Bronchial epithelial cell (primary cell): Measurements from ENCODE around the gene EMC9. TPM values are rescaled to one million over a fixed set of nuclear protein-coding genes. Genes with fewer than 3 reads are reported as not detected.

ENCODE experiments used
- DNase-seq: peaks from one replicate; pipeline ENCODE4 v3.0.0-alpha.2; 2010; ENCODE audit warnings: low read depth
- FAIRE-seq: peaks from 2 replicates; lab custom pipeline; 2011; peaks lifted over from hg19 to GRCh38; lab: Jason Lieb, UNC
- H3K27me3 ChIP-seq: 2 replicates; pipeline ENCODE4 v1.5.1; 2011; ENCODE audit warnings: low read length; ENCODE audit not compliant: control insufficient read depth, insufficient read depth
- H3K36me3 ChIP-seq: 2 replicates; pipeline ENCODE4 v1.5.1; 2011; ENCODE audit warnings: low read length; ENCODE audit not compliant: control insufficient read depth, insufficient read depth
- H3K4me3 ChIP-seq: 2 replicates; pipeline ENCODE4 v1.5.1; 2011; ENCODE audit warnings: mild to moderate bottlenecking, low read depth, low read length, control low read depth
- total RNA-seq: library from RNA; depleted of rRNA; stranded (reverse); fragments of >200 nt; gene quantifications from 2 replicates; pipeline ENCODE4 v1.2.1, GENCODE V29; 2014
- TF ChIP-seq, protein P1 (sequence below): IDR thresholded peaks from 2 replicates; pipeline ENCODE4 v1.5.1; 2011; ENCODE audit warnings: mild to moderate bottlenecking, moderate library complexity, low read length, control low read depth, inconsistent platforms; ENCODE audit not compliant: insufficient read depth, severe bottlenecking

EMC9 gene
- total RNA-seq, 1 donor from 2014 or later: 12.6 TPM

- FAIRE-seq: no peak
- peaks cover 1% of the 10 kb centered on the region for H3K36me3 ChIP-seq
- H3K4me3 ChIP-seq: no peak within 1 kb of the TSS
- no peaks in the 10 kb centered on the region for H3K27me3 ChIP-seq
- DNase-seq: no peak
- TF ChIP-seq, protein P1, sequence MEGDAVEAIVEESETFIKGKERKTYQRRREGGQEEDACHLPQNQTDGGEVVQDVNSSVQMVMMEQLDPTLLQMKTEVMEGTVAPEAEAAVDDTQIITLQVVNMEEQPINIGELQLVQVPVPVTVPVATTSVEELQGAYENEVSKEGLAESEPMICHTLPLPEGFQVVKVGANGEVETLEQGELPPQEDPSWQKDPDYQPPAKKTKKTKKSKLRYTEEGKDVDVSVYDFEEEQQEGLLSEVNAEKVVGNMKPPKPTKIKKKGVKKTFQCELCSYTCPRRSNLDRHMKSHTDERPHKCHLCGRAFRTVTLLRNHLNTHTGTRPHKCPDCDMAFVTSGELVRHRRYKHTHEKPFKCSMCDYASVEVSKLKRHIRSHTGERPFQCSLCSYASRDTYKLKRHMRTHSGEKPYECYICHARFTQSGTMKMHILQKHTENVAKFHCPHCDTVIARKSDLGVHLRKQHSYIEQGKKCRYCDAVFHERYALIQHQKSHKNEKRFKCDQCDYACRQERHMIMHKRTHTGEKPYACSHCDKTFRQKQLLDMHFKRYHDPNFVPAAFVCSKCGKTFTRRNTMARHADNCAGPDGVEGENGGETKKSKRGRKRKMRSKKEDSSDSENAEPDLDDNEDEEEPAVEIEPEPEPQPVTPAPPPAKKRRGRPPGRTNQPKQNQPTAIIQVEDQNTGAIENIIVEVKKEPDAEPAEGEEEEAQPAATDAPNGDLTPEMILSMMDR: no peak
These were observed 11.0 kb downstream of the EMC9 start, which contains the start of gene FITM1 for GRCh38 chr14:24130380-24130716. Gene FITM1, plus strand, starts transcription at chr14:24130659. Its CDS starts 905 bp downstream, at chr14:24131564.

DNA sequence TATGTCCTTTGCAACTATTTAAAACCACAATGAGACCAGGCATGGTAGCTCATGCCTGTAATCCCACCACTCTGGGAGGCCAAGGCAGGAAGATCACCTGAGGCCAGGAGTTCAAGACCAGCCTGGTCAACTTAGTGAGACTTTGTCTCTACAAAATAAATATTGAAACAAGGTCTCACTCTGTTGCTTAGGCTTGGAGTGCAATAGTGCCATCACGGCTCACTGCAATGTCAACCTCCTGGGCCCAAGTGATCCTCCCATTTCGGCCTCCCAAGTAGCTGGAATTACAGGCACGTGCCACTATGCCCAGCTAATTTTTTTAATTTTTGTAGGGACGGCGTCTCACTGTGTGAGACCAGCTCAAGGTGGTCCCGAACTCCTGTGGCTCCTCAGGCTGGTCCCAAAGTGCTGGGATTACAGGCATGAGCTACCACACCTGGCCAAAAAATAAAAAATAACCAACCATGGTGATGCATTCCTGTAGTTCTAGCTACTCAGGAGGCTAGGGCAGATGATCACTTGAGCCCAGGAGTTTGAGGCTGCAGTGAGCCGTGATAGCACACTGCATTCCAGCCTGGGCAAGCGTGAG is 11.9 kb downstream of the EMC9 start:
- Histone ChIP-seq H3K27me3 (no peaks in the 10 kb centered on the region), H3K4me3 (no peak overlapping the region), H3K36me3 (peaks cover 1% of the 10 kb centered on the region)
- TF ChIP-seq, protein P1: no peak
- DNase-seq (no peak), FAIRE-seq (no peak)

DNA sequence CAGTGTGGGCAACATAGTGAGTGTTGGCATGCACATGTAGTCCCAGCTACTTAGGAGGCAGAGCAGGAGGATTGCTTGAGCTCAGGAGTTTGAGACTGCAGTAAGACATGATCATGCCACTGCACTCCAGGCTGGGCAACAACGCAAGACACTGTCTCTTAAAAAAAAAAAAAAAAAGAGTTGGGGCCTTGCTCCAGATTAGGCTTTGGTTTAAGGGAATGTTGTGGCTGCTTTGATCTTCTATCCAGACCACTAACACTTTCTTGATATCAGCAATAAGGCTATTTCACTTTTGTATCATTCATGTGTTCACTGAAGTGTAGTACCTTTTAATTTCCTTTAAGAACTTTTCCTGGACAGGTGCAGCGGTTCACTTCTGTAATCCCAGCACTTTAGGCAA is 13.7 kb downstream of the EMC9 start:
- H3K27me3 ChIP-seq: no peaks in the 10 kb centered on the region
- no peak overlapping the region for H3K4me3 ChIP-seq
- DNase-seq (no peak), FAIRE-seq (no peak)
- TF ChIP-seq, protein P1: no peak
- peaks cover 4% of the 10 kb centered on the region for H3K36me3 ChIP-seq

- TF ChIP-seq, protein P1: no peak
- FAIRE-seq (no peak), DNase-seq (no peak)
- H3K36me3 ChIP-seq: peaks cover 4% of the 10 kb centered on the region
- no peaks in the 10 kb centered on the region for H3K27me3 ChIP-seq
- H3K4me3 ChIP-seq: no peak overlapping the region
These were observed 14.5 kb downstream of the EMC9 start for GRCh38 chr14:24126939-24127338.

GRCh38 chr14:24123424-24124417 is 17.7 kb downstream of the EMC9 start:
- TF ChIP-seq, protein P1: no peak
- H3K4me3 ChIP-seq: no peak overlapping the region
- H3K36me3 ChIP-seq: peaks cover 20% of the 10 kb centered on the region
- FAIRE-seq (no peak), DNase-seq (no peak)
- no peaks in the 10 kb centered on the region for H3K27me3 ChIP-seq
